G401 (cell line): ENCODE data around the gene C1QTNF6. TPM values are rescaled to one million over a fixed set of nuclear protein-coding genes. Genes with fewer than 3 reads are reported as not detected.

Source experiments
- DNase-seq: peaks from one replicate; pipeline ENCODE4 v3.0.0-alpha.2; 2015; ENCODE audit warnings: low spot score
- in situ Hi-C: cut with HindIII; loops from 2 replicates; pipeline ENCODE4 v1.10.0; 2016; ENCODE audit warnings: low sequenced_read_pairs, mixed read lengths
- total RNA-seq: library from RNA; depleted of rRNA; stranded (reverse); fragments of >200 nt; shearing (Covaris generic); gene quantifications from 2 replicates; pipeline ENCODE4 v1.2.3, GENCODE V29; 2014; rRNA removed

The C1QTNF6 gene
- total RNA-seq, 1 experiment from 2014 or later, result 5.0 TPM

- DNase-seq, result no peak
- in situ Hi-C loops, result no loop called here
These were observed 53.0 kb downstream of the C1QTNF6 start for GRCh38 chr22:37135023-37135422.

GRCh38 chr22:37133304-37134018, 54.6 kb downstream of the C1QTNF6 start:
- in situ Hi-C loops, result no loop called here
- no peak for DNase-seq

GRCh38 chr22:37132773-37133172, 55.3 kb downstream of the C1QTNF6 start:
- no peak for DNase-seq
- in situ Hi-C loops, result no loop called here

Other genes starting within 250 kb of the C1QTNF6 start
- gene TST, start 168.8 kb downstream of the C1QTNF6 start, total RNA-seq, result 43.2 and 58.2 TPM in 2 replicates
- 177 and 203 TPM in 2 replicates for gene MPST, start 168.5 kb downstream of the C1QTNF6 start, total RNA-seq
- gene KCTD17, start 136.5 kb downstream of the C1QTNF6 start, total RNA-seq, result 24.9 and 30.0 TPM in 2 replicates
- not detected in 2 replicates for gene TMPRSS6, start 78.5 kb downstream of the C1QTNF6 start, total RNA-seq
- not detected in 2 replicates for gene IL2RB, start 38.3 kb downstream of the C1QTNF6 start, total RNA-seq
- not detected in 2 replicates for gene SSTR3, start 24.2 kb upstream of the C1QTNF6 start, total RNA-seq
- gene RAC2, start 56.0 kb upstream of the C1QTNF6 start, total RNA-seq, result not detected in 2 replicates
- gene CYTH4, start 94.3 kb upstream of the C1QTNF6 start, total RNA-seq, result not detected in 2 replicates
- gene ELFN2, start 239.2 kb upstream of the C1QTNF6 start, total RNA-seq, result under 0.01 TPM in 1 of 2 replicates, not detected in the other